Pancreas (tissue), 10 donors: ENCODE results near the gene LGALS7. TPM values are rescaled to one million over a fixed set of nuclear protein-coding genes. Genes with fewer than 3 reads are reported as not detected.

Experiments
- ATAC-seq, 4 donors: fragments of 200-7000 bp; cut with Tn5 transposase; one replicate each; pipeline versions ENCODE4 v1.8.0 to v1.9.1; 2020; ENCODE audit warnings: mild to moderate bottlenecking in 4 of 4, moderate library complexity in 4 of 4
- DNase-seq, 6 donors: peaks; one replicate each; pipeline ENCODE4 v3.0.0-alpha.2; 2020
- FAIRE-seq: peaks from 2 replicates; lab custom pipeline; 2012; peaks lifted over from hg19 to GRCh38; lab: Jason Lieb, UNC
- H3K27ac ChIP-seq, 4 donors: fragments of 200-600 bp; sonication (generic); 1 replicate in 3 of 4; 2 replicates in 1 of 4; pipeline versions ENCODE4 v1.5.0 to v1.8.0; 2020
- H3K27me3 ChIP-seq, 4 donors: fragments of 200-600 bp; one replicate each; pipeline ENCODE4 v1.8.0; 2021
- H3K36me3 ChIP-seq, 3 donors: fragments of 200-600 bp; sonication (generic) in 1 of 3; one replicate each; pipeline versions ENCODE4 v1.5.0 to v1.8.0; 2020 to 2021
- H3K4me1 ChIP-seq, 3 donors: fragments of 200-600 bp; one replicate each; pipeline ENCODE4 v1.8.0; 2021
- H3K4me3 ChIP-seq, 4 donors: fragments of 200-600 bp; sonication (generic) in 2 of 4; one replicate each; pipeline versions ENCODE4 v1.5.0 to v1.8.0; 2020 to 2021
- H3K9me3 ChIP-seq, 4 donors: fragments of 200-600 bp; one replicate each; pipeline ENCODE4 v1.8.0; 2021
- WGBS, 2 donors: extraction: QIAGEN DNeasy Blood & Tissue Kit; methylation state at CpG; one replicate each; pipeline ENCODE4 v1.1.7; 2013; 5-methylcytosine and 5-hydroxymethylcytosine counted together
- intact Hi-C, 3 donors: fragments of 100-400 bp; cut with DNase I; formaldehyde crosslinking; loops; one replicate each; pipeline versions ENCODE4 v1.11.1 to v1.14.2; 2022
- polyA plus RNA-seq, 2 donors: library from polyadenylated mRNA; stranded (reverse); fragments of 200-250 nt; gene quantifications; one replicate each; pipeline ENCODE4 v1.2.3, GENCODE V29; 2013
- total RNA-seq, 6 donors: library from RNA; stranded (reverse); fragmentation: NEBNext Ultra II Directional in 4 of 6; extraction: Animal tissue kit (Norgen Biotek cat#: 25700) in 4 of 6; gene quantifications; one replicate each; pipeline versions ENCODE4 v1.2.1 to v1.2.4, GENCODE V29; 2021 to 2023
- TF ChIP-seq, protein P1 (sequence below), 4 donors: fragments of 200-600 bp; sonication (generic) in 3 of 4; IDR thresholded peaks; one replicate each; pipeline versions ENCODE4 v1.5.0 to v1.8.0; 2021; ENCODE audit warnings: antibody characterized with exemption in 4 of 4
- donor health status: healthy with polysubstance abuse.
- donor health status: DM: no; HTN: no; CAD: no; lungs with moderate emphysema.
- donor health status: DM: no; HTN: no; CAD: no.
- donor health status: control.
- donor health status: control.
- donor health status: Bipolar disorder and iron deficiency.
- donor health status: DM: yes; HTN: yes; CAD: no.
- donor health status: DM: no; HTN: no; CAD: no.
- donor health status: DM: no; HTN: no; CAD: no.
- donor health status: DM: yes; HTN: yes; CAD: no.

LGALS7 gene
- total and polyA plus RNA-seq, 8 donors, result not detected

- intact Hi-C loops, result no loop called here
These were observed 38.0 kb downstream of the LGALS7 start for GRCh38 chr19:38735257-38735686.

GRCh38 chr19:38734426-38735256 lies 38.7 kb downstream of the LGALS7 start:
- H3K4me3 ChIP-seq, result peak overlapping the region in 1 of 4 donors; percentile 15
- no peak for FAIRE-seq
- H3K4me1 ChIP-seq, result peaks cover 19 to 21% (median 20%) of the 10 kb centered on the region in 3 donors
- peak in 5 of 6 donors; percentile 27 to 81 (median 62) for DNase-seq
- 65 to 79% methylated on average over 12 to 13 of the region's 13 CpGs for WGBS, 2 donors
- peak overlapping the region; percentile 39 to 90 (median 80) for H3K27ac ChIP-seq
- TF ChIP-seq, protein P1, sequence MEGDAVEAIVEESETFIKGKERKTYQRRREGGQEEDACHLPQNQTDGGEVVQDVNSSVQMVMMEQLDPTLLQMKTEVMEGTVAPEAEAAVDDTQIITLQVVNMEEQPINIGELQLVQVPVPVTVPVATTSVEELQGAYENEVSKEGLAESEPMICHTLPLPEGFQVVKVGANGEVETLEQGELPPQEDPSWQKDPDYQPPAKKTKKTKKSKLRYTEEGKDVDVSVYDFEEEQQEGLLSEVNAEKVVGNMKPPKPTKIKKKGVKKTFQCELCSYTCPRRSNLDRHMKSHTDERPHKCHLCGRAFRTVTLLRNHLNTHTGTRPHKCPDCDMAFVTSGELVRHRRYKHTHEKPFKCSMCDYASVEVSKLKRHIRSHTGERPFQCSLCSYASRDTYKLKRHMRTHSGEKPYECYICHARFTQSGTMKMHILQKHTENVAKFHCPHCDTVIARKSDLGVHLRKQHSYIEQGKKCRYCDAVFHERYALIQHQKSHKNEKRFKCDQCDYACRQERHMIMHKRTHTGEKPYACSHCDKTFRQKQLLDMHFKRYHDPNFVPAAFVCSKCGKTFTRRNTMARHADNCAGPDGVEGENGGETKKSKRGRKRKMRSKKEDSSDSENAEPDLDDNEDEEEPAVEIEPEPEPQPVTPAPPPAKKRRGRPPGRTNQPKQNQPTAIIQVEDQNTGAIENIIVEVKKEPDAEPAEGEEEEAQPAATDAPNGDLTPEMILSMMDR (IDR thresholded peaks at IDR 0.05), result no peak
- ATAC-seq, result peak in 1 of 4 donors; percentile 1
- intact Hi-C loops, result no loop called here
- no peaks in the 10 kb centered on the region for H3K9me3 ChIP-seq
- no peaks in the 10 kb centered on the region for H3K27me3 ChIP-seq
- no peaks in the 10 kb centered on the region for H3K36me3 ChIP-seq

More at GRCh38 chr19:38735257-38735686, 38.0 kb downstream of the LGALS7 start:
- peak in 2 of 4 donors; percentile 5 for ATAC-seq
- FAIRE-seq, result no peak
- H3K4me1 ChIP-seq, result peaks cover 19 to 21% (median 20%) of the 10 kb centered on the region in 3 donors
- peak overlapping the region; percentile 39 to 90 (median 80) for H3K27ac ChIP-seq
- no peaks in the 10 kb centered on the region for H3K9me3 ChIP-seq
- H3K4me3 ChIP-seq, result peak overlapping the region in 1 of 4 donors; percentile 15
- 47 to 54% methylated on average over 11 to 18 of the region's 18 CpGs for WGBS, 2 donors
- no peaks in the 10 kb centered on the region for H3K27me3 ChIP-seq
- peak; percentile 59 to 87 (median 66) for DNase-seq
- no peaks in the 10 kb centered on the region for H3K36me3 ChIP-seq
- TF ChIP-seq, protein P1 (IDR thresholded peaks at IDR 0.05), result no peak

GRCh38 chr19:38734176-38734425 lies 39.2 kb downstream of the LGALS7 start:
- Histone ChIP-seq H3K4me1 (peaks cover 19 to 21% (median 20%) of the 10 kb centered on the region in 3 donors), H3K9me3 (no peaks in the 10 kb centered on the region), H3K27ac (peak overlapping the region in 3 of 4 donors; percentile 73 to 90 (median 88)), H3K4me3 (peak overlapping the region in 1 of 4 donors; percentile 15), H3K36me3 (peaks cover 0 to 2% (median 0%) of the 10 kb centered on the region in 3 donors), H3K27me3 (no peaks in the 10 kb centered on the region)
- TF ChIP-seq, protein P1 (IDR thresholded peaks at IDR 0.05), result no peak
- intact Hi-C loops, result no loop called here
- FAIRE-seq, result no peak
- ATAC-seq, result no peak
- peak in 3 of 6 donors; percentile 22 to 39 (median 22) for DNase-seq
- 73 to 89% methylated on average over 4 of the region's 4 CpGs for WGBS, 2 donors

- no peak overlapping the region for H3K4me3 ChIP-seq
- TF ChIP-seq, protein P1 (IDR thresholded peaks at IDR 0.05), result no peak
- H3K9me3 ChIP-seq, result no peaks in the 10 kb centered on the region
- intact Hi-C loops, result no loop called here
- peaks cover 0 to 7% (median 0%) of the 10 kb centered on the region in 3 donors for H3K36me3 ChIP-seq
- H3K27ac ChIP-seq, result peak overlapping the region; percentile 73 to 90 (median 83)
- WGBS, 2 donors, result 76 to 82% methylated on average over 6 of the region's 6 CpGs
- no peaks in the 10 kb centered on the region for H3K27me3 ChIP-seq
- ATAC-seq, result no peak
- peak in 5 of 6 donors; percentile 24 to 72 (median 48) for DNase-seq
- no peak for FAIRE-seq
- H3K4me1 ChIP-seq, result peaks cover 19 to 21% (median 20%) of the 10 kb centered on the region in 3 donors
These were observed 39.7 kb downstream of the LGALS7 start for GRCh38 chr19:38733493-38734175.
